A549 (cell line): ENCODE results near the gene CWC15. TPM values are rescaled to one million over a fixed set of nuclear protein-coding genes. Genes with fewer than 3 reads are reported as not detected.

Source experiments
- ATAC-seq, 2 experiments: fragments of 200-7000 bp in 1 of 2; fragments of >200 bp in 1 of 2; cut with Nextera tagmentation in 1 of 2; cut with Tn5 transposase in 1 of 2; 3 replicates each; pipeline versions ENCODE4 v1.8.0 to v1.9.1; 2018 to 2020; ENCODE audit warnings: mild to moderate bottlenecking in 1 of 2, moderate library complexity in 1 of 2
- CTCF ChIA-PET: fragments of 300-600 bp; sonication (Branson Sonifier 250); formaldehyde crosslinking; extraction: SDS; loops from one replicate; lab custom pipeline; 2021; ENCODE audit warnings: antibody characterized with exemption, inconsistent platforms; lab: Yijun Ruan, JAX
- POLR2A ChIA-PET: fragments of 350-600 bp; formaldehyde crosslinking; extraction: SDS; loops from one replicate; lab custom pipeline; 2021; ENCODE audit warnings: antibody characterized with exemption, inconsistent platforms; lab: Yijun Ruan, JAX
- DNase-seq, 2 experiments: peaks; one replicate each; pipeline versions ENCODE4 v3.0.0 to v3.0.0-alpha.2; 2011 to 2016; ENCODE audit warnings: low read depth in 1 of 2, low spot score in 1 of 2
- FAIRE-seq: peaks from 2 replicates; lab custom pipeline; 2011; peaks lifted over from hg19 to GRCh38; lab: Jason Lieb, UNC
- H3K27ac ChIP-seq, 2 experiments: fragments of >200 bp; sonication (Bioruptor Twin); formaldehyde crosslinking; 3 replicates each; pipeline ENCODE4 v1.5.1; 2016 to 2017
- H3K4me1 ChIP-seq: fragments of >200 bp; sonication (Bioruptor Twin); formaldehyde crosslinking; 3 replicates; pipeline ENCODE4 v1.6.1; 2016
- H3K4me2 ChIP-seq: fragments of >200 bp; sonication (Bioruptor Twin); formaldehyde crosslinking; 3 replicates; pipeline ENCODE4 v1.6.1; 2016
- H3K4me3 ChIP-seq: fragments of >200 bp; sonication (Bioruptor Twin); formaldehyde crosslinking; 3 replicates; pipeline ENCODE4 v1.5.1; 2016
- H3K9me3 ChIP-seq: fragments of >200 bp; sonication (Bioruptor Twin); formaldehyde crosslinking; 3 replicates; pipeline ENCODE4 v1.6.1; 2016
- BCL3 ChIP-seq: fragments of >200 bp; sonication (Bioruptor Twin); formaldehyde crosslinking; IDR thresholded peaks from 3 replicates; pipeline ENCODE4 v1.6.1; 2016
- BHLHE40 ChIP-seq: IDR thresholded peaks from 2 replicates; pipeline ENCODE4 v1.6.1; 2012; ENCODE audit warnings: low read depth, low read length, inconsistent platforms
- CBX8 ChIP-seq: fragments of 200-600 bp; sonication (generic); IDR thresholded peaks from 2 replicates; pipeline ENCODE4 v1.6.1; 2016
- CHD2 ChIP-seq: fragments of 150-350 bp; IDR thresholded peaks from 2 replicates; pipeline ENCODE4 v1.6.1; 2014; ENCODE audit warnings: low read length; ENCODE audit not compliant: partially characterized antibody
- ESRRA ChIP-seq: fragments of 150-350 bp; IDR thresholded peaks from 2 replicates; pipeline ENCODE4 v1.6.1; 2014; ENCODE audit warnings: mild to moderate bottlenecking, low read length, borderline replicate concordance
- FOSB ChIP-seq: fragments of 250-450 bp; sonication (Bioruptor Pico); IDR thresholded peaks from 2 replicates; pipeline ENCODE4 v1.5.0; 2020; ENCODE audit warnings: mild to moderate bottlenecking, moderate library complexity
- FOSL2 ChIP-seq, 2 experiments: fragments of 450-650 bp in 1 of 2; fragments of >200 bp in 1 of 2; sonication (Bioruptor Twin) in 1 of 2; formaldehyde crosslinking; IDR thresholded peaks; 2 replicates each; pipeline versions ENCODE4 v1.5.0 to v1.6.1; 2016 to 2020; ENCODE audit warnings: mild to moderate bottlenecking in 1 of 2, moderate library complexity in 1 of 2
- FOXS1 ChIP-seq: fragments of 250-450 bp; sonication (Bioruptor Pico); IDR thresholded peaks from 2 replicates; pipeline ENCODE4 v1.5.0; 2020; ENCODE audit warnings: mild to moderate bottlenecking, moderate library complexity
- GATA3 ChIP-seq: IDR thresholded peaks from 2 replicates; pipeline ENCODE4 v1.6.1; 2012; ENCODE audit warnings: borderline replicate concordance
- HEYL ChIP-seq: fragments of 250-450 bp; sonication (Bioruptor Pico); IDR thresholded peaks from 2 replicates; pipeline ENCODE4 v1.8.0; 2021; ENCODE audit warnings: mild to moderate bottlenecking, moderate library complexity
- MAZ ChIP-seq: fragments of 150-350 bp; IDR thresholded peaks from 2 replicates; pipeline ENCODE4 v1.6.1; 2014; ENCODE audit warnings: antibody characterized with exemption, low read depth, low read length, borderline replicate concordance
- MYC ChIP-seq: IDR thresholded peaks from 2 replicates; pipeline ENCODE4 v1.6.1; 2012; ENCODE audit warnings: mild to moderate bottlenecking, inconsistent platforms, low read length, improper control_type of control experiment, borderline replicate concordance
- NFE2L2 ChIP-seq: fragments of 150-350 bp; conservative IDR thresholded peaks from 2 replicates; pipeline ENCODE4 v1.6.1; 2014; ENCODE audit warnings: low read length
- NPAS2 ChIP-seq: fragments of 250-450 bp; sonication (Bioruptor Pico); IDR thresholded peaks from 2 replicates; pipeline ENCODE4 v1.8.0; 2022; ENCODE audit warnings: mild to moderate bottlenecking, moderate library complexity, borderline replicate concordance
- POLR2A ChIP-seq: IDR thresholded peaks from 2 replicates; pipeline ENCODE4 v1.6.1; 2012; ENCODE audit warnings: mild to moderate bottlenecking, low read length
- POLR2AphosphoS2 ChIP-seq: conservative IDR thresholded peaks from 2 replicates; pipeline ENCODE4 v1.6.1; 2012; ENCODE audit warnings: low read length, improper control_type of control experiment, inconsistent platforms
- RAD21 ChIP-seq, 2 experiments: fragments of >200 bp in 1 of 2; sonication (Bioruptor Twin) in 1 of 2; formaldehyde crosslinking in 1 of 2; IDR thresholded peaks in 1 of 2; conservative IDR thresholded peaks in 1 of 2; 2 replicates in 1 of 2; 3 replicates in 1 of 2; pipeline ENCODE4 v1.6.1; 2012 to 2018; ENCODE audit warnings: inconsistent platforms in 1 of 2
- RARB ChIP-seq: fragments of 250-450 bp; sonication (Bioruptor Pico); IDR thresholded peaks from 2 replicates; pipeline ENCODE4 v1.8.0; 2021; ENCODE audit warnings: mild to moderate bottlenecking, moderate library complexity
- RNF2 ChIP-seq: fragments of 200-600 bp; sonication (generic); IDR thresholded peaks from 2 replicates; pipeline ENCODE4 v1.6.1; 2016; ENCODE audit warnings: low read depth, mild to moderate bottlenecking, antibody characterized with exemption, moderate library complexity, borderline replicate concordance
- SREBF2 ChIP-seq: fragments of 450-650 bp; IDR thresholded peaks from 2 replicates; pipeline ENCODE4 v1.6.1; 2014; ENCODE audit warnings: mild to moderate bottlenecking, moderate library complexity
- WGBS: methylation state at CpG from one replicate; pipeline ENCODE4 v1.1.6; 2017; ENCODE audit errors: missing lambda C conversion rate; 5-methylcytosine and 5-hydroxymethylcytosine counted together
- polyA plus RNA-seq, 4 experiments: library from polyadenylated mRNA; depleted of rRNA in 3 of 4; stranded (reverse); fragments of >200 nt; fragmentation: RNase III in 1 of 4; extraction: RNeasy Plus Mini Kit Qiagen cat#74134 plus additional on column Dnase treatment in 1 of 4; gene quantifications; 2 replicates in 3 of 4; 3 replicates in 1 of 4; pipeline ENCODE4 v1.2.3, GENCODE V29; 2011 to 2017

Gene CWC15
- polyA plus RNA-seq, 2 of the 4 experiments (the other 2 are of a cell fraction): 37.6 to 42.8 TPM

- DNase-seq (peak in 1 of 2 experiments; percentile 5), FAIRE-seq (no peak), ATAC-seq (no peak)
- Histone ChIP-seq H3K27ac (no peak overlapping the region), H3K4me1 (no peaks in the 10 kb centered on the region), H3K4me3 (no peak overlapping the region)
- CTCF ChIA-PET: interaction anchor here (1.3 kb wide), 1 partner anchor 304 kb away, joined by 4 read pairs; no protein-coding TSS in a partner anchor
- POLR2A ChIA-PET: no interaction called here
- TF ChIP-seq MAZ: no peak
- no peak for TF ChIP-seq RARB
- TF ChIP-seq BCL3: no peak
- TF ChIP-seq BHLHE40: no peak
- TF ChIP-seq POLR2A: no peak
- no peak for TF ChIP-seq MYC
- TF ChIP-seq POLR2AphosphoS2: no peak
- no peak for TF ChIP-seq GATA3
- TF ChIP-seq FOXS1 (CRISPR knock-in tag): no peak
- TF ChIP-seq RNF2: no peak
- no peak for TF ChIP-seq HEYL (CRISPR knock-in tag)
- no peak for TF ChIP-seq SREBF2
- TF ChIP-seq, all 56 proteins: peak for 0
- 36% methylated on average over 6 of the region's 6 CpGs for WGBS
- Histone ChIP-seq H3K9me3 (no peaks in the 10 kb centered on the region), H3K4me2 (0 out of 3 replicates have a peak overlapping the region, but pooled peaks have one; percentile 17)
Measured at GRCh38 chr11:94926698-94927237, 46.6 kb downstream of the CWC15 start.

DNA sequence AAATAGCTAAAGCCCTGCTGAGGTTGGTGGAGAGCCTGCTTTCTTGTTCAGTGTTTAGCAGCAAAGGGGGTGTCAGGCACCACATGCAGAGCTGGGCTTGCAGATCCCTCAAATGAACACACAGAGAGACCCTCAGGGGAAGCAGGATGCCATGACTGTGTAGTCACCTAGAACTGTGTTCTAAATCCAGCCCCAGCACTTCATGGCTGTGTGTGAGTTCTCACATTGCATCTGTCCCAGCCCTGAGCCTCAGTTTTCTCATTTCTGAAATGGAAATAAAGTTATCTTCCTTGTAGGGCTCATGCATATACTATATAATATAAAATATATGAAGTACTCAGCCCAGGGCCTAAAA is 47.1 kb downstream of the CWC15 start:
- Histone ChIP-seq H3K27ac (no peak overlapping the region), H3K4me3 (no peak overlapping the region), H3K4me1 (no peaks in the 10 kb centered on the region), H3K4me2 (0 out of 3 replicates have a peak overlapping the region, but pooled peaks have one; percentile 17), H3K9me3 (no peaks in the 10 kb centered on the region)
- no peak for TF ChIP-seq NPAS2
- no peak for TF ChIP-seq CBX8
- no peak for TF ChIP-seq CHD2
- TF ChIP-seq ESRRA: no peak
- TF ChIP-seq POLR2A: no peak
- TF ChIP-seq RARB: no peak
- TF ChIP-seq FOSL2 (IDR thresholded peaks at IDR 0.05): no peak
- TF ChIP-seq FOSL2 (CRISPR knock-in tag; IDR thresholded peaks at IDR 0.05): no peak
- TF ChIP-seq GATA3: no peak
- no peak for TF ChIP-seq SREBF2
- TF ChIP-seq RAD21 (conservative IDR thresholded peaks at IDR 0.05 in 1 of 2, IDR thresholded peaks at IDR 0.05 in 1 of 2): no peak
- POLR2A ChIA-PET: no interaction called here
- DNase-seq (no peak), ATAC-seq (no peak), FAIRE-seq (no peak)
- CTCF ChIA-PET: interaction anchor here (1.3 kb wide), 1 partner anchor 303 kb away, joined by 4 read pairs; no protein-coding TSS in a partner anchor

DNA sequence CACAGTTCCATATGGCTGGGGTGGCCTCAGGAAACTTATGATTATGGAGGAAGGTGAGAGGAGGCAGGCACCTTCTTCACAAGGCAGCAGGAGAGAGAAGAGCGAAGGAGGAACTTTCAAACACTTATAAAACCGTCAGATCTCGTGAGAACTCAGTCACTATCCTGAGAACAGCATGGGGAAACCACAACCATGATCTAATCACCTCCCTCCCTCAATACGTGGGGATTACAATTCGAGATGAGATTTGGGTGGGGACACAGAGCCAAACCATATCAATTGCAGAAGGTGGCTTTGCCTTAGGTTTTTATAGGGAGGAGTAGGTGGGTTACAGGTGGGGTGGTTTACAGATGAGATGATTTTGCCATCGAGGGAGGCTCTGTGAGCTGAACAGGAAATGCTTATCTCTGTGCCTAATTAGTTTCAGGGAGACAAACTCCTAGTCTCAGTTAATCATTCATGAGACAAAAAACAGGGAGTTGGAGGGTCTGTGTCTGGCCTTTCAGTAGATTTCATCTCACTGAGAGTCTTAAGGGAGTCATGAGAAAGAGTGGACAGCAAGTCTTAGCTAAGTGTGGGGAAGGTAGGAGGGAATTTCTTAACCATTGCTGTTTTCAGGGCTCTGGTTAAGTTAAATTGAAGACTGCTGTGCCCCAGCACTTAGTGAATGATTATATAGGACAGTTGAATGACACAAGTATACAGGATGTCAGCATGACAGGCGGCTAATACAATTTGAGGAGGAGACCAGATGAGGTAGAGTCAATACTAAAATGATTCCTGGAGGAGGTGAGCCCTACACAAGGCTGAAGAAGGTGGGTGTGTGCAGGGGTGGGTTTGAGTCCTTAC is 47.7 kb downstream of the CWC15 start:
- no peak overlapping the region for H3K27ac ChIP-seq
- FAIRE-seq: no peak
- ChIA-PET POLR2A (no interaction called here), CTCF (no interaction called here)
- no peaks in the 10 kb centered on the region for H3K4me1 ChIP-seq
- no peak for DNase-seq
- H3K9me3 ChIP-seq: no peaks in the 10 kb centered on the region
- WGBS: 31% methylated on average over 7 of the region's 7 CpGs
- no peak for ATAC-seq
- H3K4me3 ChIP-seq: no peak overlapping the region
- TF ChIP-seq MYC: no peak
- TF ChIP-seq FOSB (CRISPR knock-in tag): no peak
- TF ChIP-seq CHD2: no peak
- no peak for TF ChIP-seq ESRRA
- no peak for TF ChIP-seq NFE2L2
- TF ChIP-seq POLR2A: no peak
- H3K4me2 ChIP-seq: no peak overlapping the region
